Non-pigmented ciliary epithelial cell (primary cell): ENCODE data around the gene MICAL3.
A peak's percentile ranks its signal among the peaks of the same experiment; 100 is the strongest.

ENCODE experiments used
- DNase-seq: peaks from one replicate; pipeline ENCODE4 v3.0.0-alpha.2; 2010; ENCODE audit warnings: low read depth

MICAL3 gene

GRCh38 chr22:17910561-17911311, 113.6 kb downstream of the MICAL3 start:
- DNase-seq = peak; percentile 44

- no peak for DNase-seq
Measured at GRCh38 chr22:17907748-17908051, 116.7 kb downstream of the MICAL3 start.

GRCh38 chr22:17906978-17907747, 117.2 kb downstream of the MICAL3 start:
- no peak for DNase-seq

GRCh38 chr22:17905445-17905844, 118.9 kb downstream of the MICAL3 start:
- no peak for DNase-seq

GRCh38 chr22:17903564-17904295, 120.6 kb downstream of the MICAL3 start:
- DNase-seq = no peak

- DNase-seq = no peak
Measured at GRCh38 chr22:17902960-17903359, 121.4 kb downstream of the MICAL3 start.

- no peak for DNase-seq
Measured at GRCh38 chr22:17898375-17898774, 126.0 kb downstream of the MICAL3 start.

GRCh38 chr22:17897858-17898257, 126.5 kb downstream of the MICAL3 start:
- no peak for DNase-seq

GRCh38 chr22:17897426-17897825, 126.9 kb downstream of the MICAL3 start:
- no peak for DNase-seq

GRCh38 chr22:17896586-17896985, 127.8 kb downstream of the MICAL3 start:
- no peak for DNase-seq

GRCh38 chr22:17893900-17894535, 130.3 kb downstream of the MICAL3 start:
- no peak for DNase-seq

GRCh38 chr22:17892376-17892775, 132.0 kb downstream of the MICAL3 start:
- no peak for DNase-seq

GRCh38 chr22:17891481-17892167, 132.7 kb downstream of the MICAL3 start:
- DNase-seq = no peak

GRCh38 chr22:17890892-17891291, 133.5 kb downstream of the MICAL3 start:
- no peak for DNase-seq

GRCh38 chr22:17890245-17890671, 134.1 kb downstream of the MICAL3 start:
- no peak for DNase-seq

- no peak for DNase-seq
Measured at GRCh38 chr22:17888855-17889254, 135.5 kb downstream of the MICAL3 start.

- DNase-seq = no peak
Measured at GRCh38 chr22:17888439-17888838, 135.9 kb downstream of the MICAL3 start.

GRCh38 chr22:17884893-17885292, 139.5 kb downstream of the MICAL3 start:
- DNase-seq = no peak

GRCh38 chr22:17884084-17884483, 140.3 kb downstream of the MICAL3 start:
- DNase-seq = no peak

GRCh38 chr22:17883356-17883755, 141.0 kb downstream of the MICAL3 start:
- no peak for DNase-seq

- no peak for DNase-seq
Measured at GRCh38 chr22:17882727-17883126, 141.6 kb downstream of the MICAL3 start.

GRCh38 chr22:17882162-17882561, 142.2 kb downstream of the MICAL3 start:
- no peak for DNase-seq
